Endodermal cell (in vitro differentiated cells): ENCODE results near the gene TLR7. TPM values are rescaled to one million over a fixed set of nuclear protein-coding genes. Genes with fewer than 3 reads are reported as not detected.

Experiments
- DNase-seq: peaks from one replicate; pipeline ENCODE4 v3.0.0-alpha.2; 2017
- H3K27ac ChIP-seq: 2 replicates; pipeline ENCODE4 v1.5.1; 2013; ENCODE audit warnings: mild to moderate bottlenecking, low read depth, low read length, moderate library complexity
- H3K27me3 ChIP-seq: 2 replicates; pipeline ENCODE4 v1.6.1; 2013; ENCODE audit warnings: mild to moderate bottlenecking, low read length, moderate library complexity; ENCODE audit not compliant: insufficient read depth, control insufficient read depth, poor library complexity, severe bottlenecking
- H3K36me3 ChIP-seq: 2 replicates; pipeline ENCODE4 v1.7.0; 2013; ENCODE audit warnings: mild to moderate bottlenecking, low read length, moderate library complexity; ENCODE audit not compliant: control insufficient read depth, insufficient read depth
- H3K4me1 ChIP-seq: one replicate; pipeline ENCODE4 v1.7.0; 2013; ENCODE audit warnings: low read length; ENCODE audit not compliant: control insufficient read depth, insufficient read depth
- H3K4me3 ChIP-seq: 2 replicates; pipeline ENCODE4 v1.5.1; 2013; ENCODE audit warnings: mild to moderate bottlenecking, low read length, moderate library complexity
- H3K9ac ChIP-seq: 2 replicates; pipeline ENCODE4 v1.6.1; 2013; ENCODE audit warnings: mild to moderate bottlenecking, low read length, moderate library complexity; ENCODE audit not compliant: poor library complexity, severe bottlenecking; ENCODE audit errors: extremely low read depth
- H3K9me3 ChIP-seq: 2 replicates; pipeline ENCODE4 v1.6.1; 2013; ENCODE audit warnings: mild to moderate bottlenecking, low read length, moderate library complexity; ENCODE audit not compliant: control insufficient read depth
- H3K27ac Mint-ChIP-seq: 2 replicates; pipeline ENCODE4 v1.8.0; 2020; ENCODE audit warnings: mixed read lengths
- H3K27me3 Mint-ChIP-seq: 2 replicates; pipeline ENCODE4 v1.8.0; 2021; ENCODE audit warnings: mild to moderate bottlenecking, mixed read lengths; ENCODE audit not compliant: insufficient read depth
- H3K36me3 Mint-ChIP-seq: 2 replicates; pipeline ENCODE4 v1.8.0; 2020; ENCODE audit warnings: low read depth, mixed read lengths
- H3K4me1 Mint-ChIP-seq: 2 replicates; pipeline ENCODE4 v1.8.0; 2020; ENCODE audit warnings: mixed read lengths
- H3K4me3 Mint-ChIP-seq: 2 replicates; pipeline ENCODE4 v1.8.0; 2020; ENCODE audit warnings: mild to moderate bottlenecking, moderate library complexity, mixed read lengths
- H3K9me3 Mint-ChIP-seq: 2 replicates; pipeline ENCODE4 v1.8.0; 2020; ENCODE audit warnings: mild to moderate bottlenecking, mixed read lengths
- WGBS, 2 experiments: methylation state at CpG; one replicate each; pipeline versions ENCODE4 v1.1.5 to v1.1.7; 2013; ENCODE audit warnings: missing lambda C conversion rate in 2 of 2, mixed read lengths in 1 of 2; ENCODE audit not compliant: insufficient coverage in 1 of 2, insufficient read length in 1 of 2; 5-methylcytosine and 5-hydroxymethylcytosine counted together
- total RNA-seq, 2 donors: library from RNA; stranded (reverse); fragmentation: NEBNext Ultra II Directional in 1 of 2; extraction: Animal tissue kit (Norgen Biotek cat#: 25700) in 1 of 2; gene quantifications; 2 replicates in 1 of 2; 3 replicates in 1 of 2; pipeline ENCODE4 v1.2.1, GENCODE V29; 2021
- TF ChIP-seq, protein P1 (sequence below): fragments of 200-600 bp; sonication (generic); conservative IDR thresholded peaks from 2 replicates; pipeline ENCODE4 v1.5.0; 2021; ENCODE audit warnings: antibody characterized with exemption, mild to moderate bottlenecking

The TLR7 gene
- total RNA-seq, 2 donors from 2014 or later, result not detected

DNA sequence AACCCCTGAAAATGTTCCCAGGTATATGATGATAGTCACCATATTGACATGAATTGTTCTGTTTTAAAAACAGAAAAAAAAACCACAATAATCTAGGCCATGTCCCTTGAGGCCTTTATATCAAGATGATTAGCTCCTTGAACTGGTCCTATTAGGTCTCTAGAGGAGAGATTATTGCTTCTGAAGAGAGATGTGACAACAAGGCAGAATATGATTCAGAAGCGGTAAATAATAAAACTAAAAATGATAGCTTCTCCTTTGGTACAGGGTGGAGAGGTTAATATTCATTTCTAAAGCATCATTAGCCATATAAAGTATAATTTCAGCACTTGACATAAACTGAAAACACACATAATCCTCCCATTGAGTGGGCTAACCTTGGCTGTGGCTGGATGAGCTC lies 65.4 kb downstream of the TLR7 start:
- peaks cover 74% of the 10 kb centered on the region for H3K9me3 Mint-ChIP-seq

DNA sequence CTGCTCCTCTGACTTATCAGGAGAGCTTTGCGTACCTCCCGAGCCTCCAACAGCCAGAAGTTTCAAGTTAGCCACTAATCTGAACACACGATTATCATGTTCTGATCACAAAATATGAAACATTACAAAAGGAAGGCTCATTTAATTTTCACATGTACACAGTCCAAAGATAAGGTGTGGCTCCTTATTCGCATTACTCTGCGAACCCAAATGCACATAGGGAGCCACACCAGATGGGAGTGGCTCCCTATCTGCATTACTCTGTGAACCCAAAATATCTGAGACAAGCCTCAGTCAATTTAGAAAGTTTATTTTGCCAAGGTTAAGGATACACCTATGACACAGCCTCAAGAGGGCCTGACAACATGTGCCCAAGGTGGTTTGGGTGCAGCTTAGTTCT lies 68.0 kb downstream of the TLR7 start:
- H3K9me3 Mint-ChIP-seq, result peaks cover 89% of the 10 kb centered on the region
- H3K36me3 ChIP-seq, result no peaks in the 10 kb centered on the region
- H3K36me3 Mint-ChIP-seq, result peaks cover 8% of the 10 kb centered on the region
- WGBS, 2 experiments, result 86 to 96% methylated on average over 5 of the region's 5 CpGs
- H3K9me3 ChIP-seq, result peaks cover 26% of the 10 kb centered on the region
- no peaks in the 10 kb centered on the region for H3K27me3 ChIP-seq
- H3K4me3 ChIP-seq, result no peak overlapping the region
- TF ChIP-seq, protein P1, sequence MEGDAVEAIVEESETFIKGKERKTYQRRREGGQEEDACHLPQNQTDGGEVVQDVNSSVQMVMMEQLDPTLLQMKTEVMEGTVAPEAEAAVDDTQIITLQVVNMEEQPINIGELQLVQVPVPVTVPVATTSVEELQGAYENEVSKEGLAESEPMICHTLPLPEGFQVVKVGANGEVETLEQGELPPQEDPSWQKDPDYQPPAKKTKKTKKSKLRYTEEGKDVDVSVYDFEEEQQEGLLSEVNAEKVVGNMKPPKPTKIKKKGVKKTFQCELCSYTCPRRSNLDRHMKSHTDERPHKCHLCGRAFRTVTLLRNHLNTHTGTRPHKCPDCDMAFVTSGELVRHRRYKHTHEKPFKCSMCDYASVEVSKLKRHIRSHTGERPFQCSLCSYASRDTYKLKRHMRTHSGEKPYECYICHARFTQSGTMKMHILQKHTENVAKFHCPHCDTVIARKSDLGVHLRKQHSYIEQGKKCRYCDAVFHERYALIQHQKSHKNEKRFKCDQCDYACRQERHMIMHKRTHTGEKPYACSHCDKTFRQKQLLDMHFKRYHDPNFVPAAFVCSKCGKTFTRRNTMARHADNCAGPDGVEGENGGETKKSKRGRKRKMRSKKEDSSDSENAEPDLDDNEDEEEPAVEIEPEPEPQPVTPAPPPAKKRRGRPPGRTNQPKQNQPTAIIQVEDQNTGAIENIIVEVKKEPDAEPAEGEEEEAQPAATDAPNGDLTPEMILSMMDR, result no peak
- H3K9ac ChIP-seq, result no peak overlapping the region
- no peaks in the 10 kb centered on the region for H3K4me1 ChIP-seq
- H3K27me3 Mint-ChIP-seq, result no peaks in the 10 kb centered on the region
- no peak for DNase-seq
- no peak overlapping the region for H3K4me3 Mint-ChIP-seq
- H3K27ac ChIP-seq, result no peak overlapping the region
- no peaks in the 10 kb centered on the region for H3K4me1 Mint-ChIP-seq
- H3K27ac Mint-ChIP-seq, result no peak overlapping the region

More for the DNA sequence above, 65.4 kb downstream of the TLR7 start:
- TF ChIP-seq, protein P1, result no peak
- no peaks in the 10 kb centered on the region for H3K27me3 ChIP-seq
- H3K9ac ChIP-seq, result no peak overlapping the region
- DNase-seq, result no peak
- H3K4me1 ChIP-seq, result no peaks in the 10 kb centered on the region
- H3K4me3 ChIP-seq, result no peak overlapping the region
- H3K27ac Mint-ChIP-seq, result no peak overlapping the region
- H3K4me3 Mint-ChIP-seq, result no peak overlapping the region
- no peaks in the 10 kb centered on the region for H3K36me3 ChIP-seq
- H3K36me3 Mint-ChIP-seq, result peaks cover 12% of the 10 kb centered on the region
- no peaks in the 10 kb centered on the region for H3K4me1 Mint-ChIP-seq
- WGBS, 2 experiments, result no CpG with 5 or more reads among the region's 1 CpG
- H3K27ac ChIP-seq, result no peak overlapping the region
- H3K9me3 ChIP-seq, result peaks cover 9% of the 10 kb centered on the region
- no peaks in the 10 kb centered on the region for H3K27me3 Mint-ChIP-seq

DNA sequence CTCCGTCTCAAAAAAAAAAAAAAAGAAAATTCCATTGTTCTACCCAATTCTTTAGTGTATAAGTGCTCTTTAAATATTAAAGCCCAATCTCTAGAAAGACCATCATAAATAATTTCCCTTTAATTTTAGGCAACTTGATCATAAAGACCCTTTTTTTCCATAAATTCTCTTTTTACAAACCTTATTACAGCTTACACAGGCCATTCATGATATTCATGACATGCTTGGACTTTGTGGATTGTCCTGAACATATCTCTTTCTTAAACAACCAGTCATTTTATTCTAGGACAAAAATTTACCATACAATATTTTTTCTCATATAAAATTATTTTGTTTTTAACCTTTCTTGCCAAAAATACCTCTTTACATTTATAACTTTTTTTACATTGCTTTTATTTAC lies 70.1 kb downstream of the TLR7 start:
- Histone ChIP-seq H3K9ac (no peak overlapping the region), H3K9me3 (peaks cover 29% of the 10 kb centered on the region), H3K36me3 (no peaks in the 10 kb centered on the region), H3K27ac (no peak overlapping the region), H3K27me3 (no peaks in the 10 kb centered on the region), H3K4me1 (no peaks in the 10 kb centered on the region), H3K4me3 (no peak overlapping the region)
- Mint-ChIP-seq H3K27me3 (no peaks in the 10 kb centered on the region), H3K9me3 (peaks cover 92% of the 10 kb centered on the region), H3K36me3 (peaks cover 25% of the 10 kb centered on the region), H3K27ac (no peak overlapping the region), H3K4me3 (no peak overlapping the region), H3K4me1 (no peaks in the 10 kb centered on the region)
- DNase-seq, result no peak
- WGBS, 2 experiments, result 100% methylated on average over 1 of the region's 1 CpG; no CpG with 5 or more reads in 1 of the 2 experiments
- TF ChIP-seq, protein P1, result no peak

Other genes starting within 250 kb of the TLR7 start
- 10 to 100 TPM; 12.4 to 17.2 TPM for gene PRPS2, start 75.7 kb upstream of the TLR7 start, total RNA-seq
- not detected for gene TLR8, start 39.5 kb downstream of the TLR7 start, total RNA-seq
- 1,000 to 10,000 TPM; 1,539 to 2,456 TPM for gene TMSB4X, start 108.0 kb downstream of the TLR7 start, total RNA-seq
- gene FAM9C, start 177.5 kb downstream of the TLR7 start, total RNA-seq, result not detected